Activated CD4-positive, alpha-beta T cell treated with anti-CD3 and anti-CD28 coated beads for 36 hours (primary cell): ENCODE results near the gene MAGEA8. TPM values are rescaled to one million over a fixed set of nuclear protein-coding genes. Genes with fewer than 3 reads are reported as not detected.
"Not testable (repeated sequence)": the region's sequence is repeated elsewhere in the genome, so short reads cannot be mapped to it uniquely, and the experiment has no call there.

Experiments
- ATAC-seq: fragments of 200-7000 bp; cut with Tn5 transposase; one replicate; pipeline ENCODE4 v1.10.0; 2021; ENCODE audit warnings: mild to moderate bottlenecking, moderate library complexity
- CTCF ChIA-PET: fragments of 350-600 bp; sonication (Branson Sonifier 250); formaldehyde crosslinking; loops from one replicate; lab custom pipeline; 2021; ENCODE audit warnings: antibody characterized with exemption; lab: Charles Lee
- POLR2A ChIA-PET: fragments of 350-600 bp; sonication (Branson Sonifier 250); formaldehyde crosslinking; loops from one replicate; lab custom pipeline; 2021; ENCODE audit warnings: antibody characterized with exemption, inconsistent platforms; lab: Charles Lee
- DNase-seq: peaks from one replicate; pipeline ENCODE4 v3.0.0-alpha.2; 2020
- H3K27ac Mint-ChIP-seq: one replicate; pipeline ENCODE4 v1.8.0; 2021; ENCODE audit warnings: mixed read lengths
- H3K27me3 Mint-ChIP-seq: one replicate; pipeline ENCODE4 v1.8.0; 2021; ENCODE audit warnings: mixed read lengths
- H3K36me3 Mint-ChIP-seq: one replicate; pipeline ENCODE4 v1.8.0; 2021; ENCODE audit warnings: low read depth, mixed read lengths
- H3K4me1 Mint-ChIP-seq: one replicate; pipeline ENCODE4 v1.8.0; 2021; ENCODE audit warnings: mixed read lengths
- H3K4me3 Mint-ChIP-seq: one replicate; pipeline ENCODE4 v1.8.0; 2021; ENCODE audit warnings: mild to moderate bottlenecking, moderate library complexity, mixed read lengths
- H3K9me3 Mint-ChIP-seq: one replicate; pipeline ENCODE4 v1.8.0; 2021; ENCODE audit warnings: low read depth, mixed read lengths
- intact Hi-C, 2 experiments: fragments of 100-400 bp; cut with DNase I in 1 of 2; cut with micrococcal nuclease in 1 of 2; formaldehyde crosslinking; loops; one replicate each; pipeline versions ENCODE4 v1.14.2 to v1.15.1; 2022 to 2024; cut with DNase I, micrococcal nuclease
- total RNA-seq, 2 experiments: library from RNA; stranded (reverse); gene quantifications; one replicate each; pipeline ENCODE4 v1.2.3, GENCODE V29; 2021

MAGEA8 gene, protein sequence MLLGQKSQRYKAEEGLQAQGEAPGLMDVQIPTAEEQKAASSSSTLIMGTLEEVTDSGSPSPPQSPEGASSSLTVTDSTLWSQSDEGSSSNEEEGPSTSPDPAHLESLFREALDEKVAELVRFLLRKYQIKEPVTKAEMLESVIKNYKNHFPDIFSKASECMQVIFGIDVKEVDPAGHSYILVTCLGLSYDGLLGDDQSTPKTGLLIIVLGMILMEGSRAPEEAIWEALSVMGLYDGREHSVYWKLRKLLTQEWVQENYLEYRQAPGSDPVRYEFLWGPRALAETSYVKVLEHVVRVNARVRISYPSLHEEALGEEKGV
- not detected for total RNA-seq

DNA sequence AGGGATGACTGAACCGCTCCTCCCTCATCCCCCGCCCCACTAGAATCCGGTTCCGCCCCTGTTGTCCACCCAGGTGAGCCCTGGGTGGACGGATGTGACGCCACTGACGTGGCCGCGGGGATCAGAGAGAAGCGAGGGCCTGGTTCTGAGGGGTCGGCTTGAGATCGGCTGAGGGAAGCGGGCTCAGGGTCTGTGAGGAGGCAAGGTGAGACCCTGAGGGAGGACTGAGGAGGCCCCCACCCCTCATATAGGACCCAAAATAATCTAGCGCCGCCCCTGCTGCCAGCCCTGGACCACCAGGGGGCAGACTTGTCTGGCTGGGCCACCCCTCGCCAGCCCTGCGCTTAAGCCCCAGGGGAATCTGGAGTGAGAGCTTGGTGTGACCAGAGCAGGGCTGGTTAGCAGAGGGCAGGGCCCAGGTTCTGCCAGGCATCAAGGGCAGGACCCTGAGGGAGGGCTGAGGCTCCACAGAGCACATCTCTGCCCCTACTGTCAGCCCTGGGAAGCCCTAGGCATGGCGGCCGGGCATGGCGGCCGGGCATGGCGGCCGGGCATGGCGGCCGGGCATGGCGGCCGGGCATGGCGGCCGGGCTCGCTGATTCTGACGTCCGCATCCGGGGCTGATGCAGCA lies at the start of gene MAGEA8:
TSS of gene MAGEA8 (plus strand) at position 103 of the 631 bp plus-strand sequence. CDS start 3,090 bp downstream, outside the sequence.
- Mint-ChIP-seq H3K4me3 (no peak within 1 kb of the TSS), H3K36me3 (no peaks in the 10 kb centered on the region), H3K9me3 (no peaks in the 10 kb centered on the region), H3K27ac (no peak within 1 kb of the TSS), H3K4me1 (no peaks in the 10 kb centered on the region), H3K27me3 (no peaks in the 10 kb centered on the region)
- ChIA-PET POLR2A (no interaction called here), CTCF (no interaction called here)
- intact Hi-C loops = no loop called here
- ATAC-seq (no peak), DNase-seq (peak; percentile 40)

DNA sequence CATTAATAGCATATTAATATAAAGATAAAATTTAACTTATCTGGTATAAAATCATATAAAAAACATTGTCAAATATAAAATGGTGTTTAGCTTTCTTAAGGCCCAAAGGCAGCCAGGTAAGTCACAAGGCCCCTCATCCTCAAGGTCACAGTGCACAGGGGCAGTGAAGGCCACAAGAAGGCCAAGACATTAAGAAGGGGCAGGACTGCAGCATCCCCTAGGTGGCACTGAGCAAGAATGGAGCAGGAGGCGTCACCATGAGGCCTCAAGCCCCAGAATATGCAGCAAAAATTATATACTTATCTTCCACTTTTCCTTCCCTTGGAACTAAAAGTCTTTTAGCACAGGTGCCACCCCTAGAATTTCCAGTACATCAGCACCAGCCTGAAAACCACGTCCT lies 49.5 kb upstream of the MAGEA8 start:
- intact Hi-C loops = no loop called here
- no peak for ATAC-seq
- Mint-ChIP-seq H3K27me3 (peaks cover 6% of the 10 kb centered on the region), H3K36me3 (no peaks in the 10 kb centered on the region), H3K27ac (no peak overlapping the region), H3K4me1 (peaks cover 21% of the 10 kb centered on the region), H3K9me3 (no peaks in the 10 kb centered on the region), H3K4me3 (no peak overlapping the region)
- CTCF ChIA-PET = interaction anchor here (0.8 kb wide), 1 partner anchor 13 kb away, joined by 3 read pairs; no protein-coding TSS in a partner anchor
- POLR2A ChIA-PET = no interaction called here
- DNase-seq = no peak

DNA sequence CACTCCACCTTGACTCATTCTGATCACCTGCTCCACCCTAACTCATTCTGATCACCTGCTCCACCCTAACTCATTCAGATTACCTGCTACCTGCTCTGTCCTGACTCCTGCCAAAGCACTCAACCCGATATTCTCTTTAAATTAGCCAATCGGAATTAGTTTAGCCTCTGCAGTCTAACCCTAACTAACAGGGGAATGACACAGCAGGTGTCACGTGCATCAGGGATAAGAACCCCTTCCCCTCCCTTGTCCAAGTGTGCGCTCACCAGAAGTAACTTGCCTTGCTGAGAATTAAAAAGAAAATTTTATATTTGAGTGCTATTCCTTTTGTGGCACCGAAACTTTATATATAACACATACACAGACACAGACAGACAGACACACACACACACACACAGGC lies 44.3 kb upstream of the MAGEA8 start:
- H3K27me3 Mint-ChIP-seq, CTCF ChIA-PET, ATAC-seq, DNase-seq, H3K27ac Mint-ChIP-seq, H3K36me3 Mint-ChIP-seq, H3K9me3 Mint-ChIP-seq, H3K4me3 Mint-ChIP-seq, H3K4me1 Mint-ChIP-seq, POLR2A ChIA-PET: not testable (repeated sequence)
- intact Hi-C loops = loop anchor here (1.0 to 5.0 kb wide), 2 partner anchors 66 to 365 kb away; no protein-coding TSS in a partner anchor

DNA sequence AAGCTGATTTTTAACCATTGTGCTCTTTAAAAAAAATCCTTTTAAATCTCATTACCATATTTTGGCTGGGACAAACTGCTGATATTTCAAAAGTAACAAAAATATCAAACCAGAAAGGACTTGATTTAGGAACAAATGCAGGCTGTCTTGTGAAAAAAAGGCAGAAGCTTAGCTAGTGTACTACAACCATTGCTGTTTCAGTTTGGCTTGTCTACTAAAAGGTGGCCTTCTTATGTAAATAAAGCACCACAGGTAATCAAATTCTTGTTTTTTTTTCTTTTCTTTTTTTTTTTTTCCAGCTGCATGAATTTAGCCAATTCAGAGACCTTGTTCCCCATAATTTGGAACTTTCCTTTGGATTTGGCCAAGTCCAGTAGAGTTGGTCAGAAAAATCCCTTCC lies 43.8 kb upstream of the MAGEA8 start:
- H3K27ac Mint-ChIP-seq = no peak overlapping the region
- ChIA-PET POLR2A (no interaction called here), CTCF (no interaction called here)
- intact Hi-C loops = loop anchor here (1.0 to 5.0 kb wide), 2 partner anchors 65 to 364 kb away; no protein-coding TSS in a partner anchor
- no peaks in the 10 kb centered on the region for H3K9me3 Mint-ChIP-seq
- H3K36me3 Mint-ChIP-seq = no peaks in the 10 kb centered on the region
- ATAC-seq (no peak), DNase-seq (no peak)
- no peak overlapping the region for H3K4me3 Mint-ChIP-seq
- peaks cover 10% of the 10 kb centered on the region for H3K4me1 Mint-ChIP-seq
- peaks cover 5% of the 10 kb centered on the region for H3K27me3 Mint-ChIP-seq

DNA sequence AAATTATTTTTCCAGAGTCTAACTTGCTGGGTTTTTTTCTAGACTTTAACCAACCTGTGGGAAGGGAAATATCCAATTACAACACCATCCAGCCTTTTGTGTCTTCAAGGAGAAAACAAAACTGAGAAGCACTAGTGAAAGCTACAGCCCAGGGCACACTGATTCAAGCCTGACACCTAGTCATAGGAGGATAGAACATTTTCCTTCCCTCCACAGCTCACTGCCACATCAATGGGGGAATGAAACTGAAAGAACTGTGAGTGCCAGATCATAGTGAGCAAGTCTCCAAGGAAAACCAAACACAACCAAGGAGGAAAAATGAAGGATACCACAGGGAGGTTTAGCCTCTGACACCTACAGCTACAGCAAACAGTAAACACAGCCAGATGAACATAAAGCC lies 43.3 kb upstream of the MAGEA8 start:
- ChIA-PET POLR2A (no interaction called here), CTCF (no interaction called here)
- Mint-ChIP-seq H3K27me3 (peaks cover 5% of the 10 kb centered on the region), H3K27ac (no peak overlapping the region), H3K36me3 (no peaks in the 10 kb centered on the region), H3K4me3 (no peak overlapping the region), H3K4me1 (peaks cover 10% of the 10 kb centered on the region), H3K9me3 (no peaks in the 10 kb centered on the region)
- intact Hi-C loops = loop anchor here (1.0 to 5.0 kb wide), 3 partner anchors 63 to 364 kb away; no protein-coding TSS in a partner anchor
- DNase-seq (peak; percentile 40), ATAC-seq (peak; percentile 98)

DNA sequence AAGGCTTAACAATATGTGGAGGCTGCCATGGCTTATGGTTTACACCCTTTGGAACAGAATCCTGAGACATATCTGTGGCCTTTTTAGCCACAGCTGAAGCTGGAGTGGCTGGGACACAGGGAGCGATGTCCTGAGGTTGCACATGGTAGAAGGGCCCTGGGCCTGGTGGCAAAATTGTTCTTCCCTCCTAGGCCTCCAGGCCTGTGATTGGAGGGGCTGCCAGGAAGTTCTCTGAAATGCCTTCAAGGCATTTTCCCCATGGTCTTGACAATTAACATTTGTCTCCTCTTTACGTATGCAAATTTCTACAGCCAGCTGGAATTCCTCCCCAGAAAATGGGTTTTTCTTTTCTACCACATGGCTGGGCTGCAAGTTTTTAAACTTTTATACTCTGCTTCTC lies 39.1 kb upstream of the MAGEA8 start:
- DNase-seq = no peak
- intact Hi-C loops = no loop called here
- peaks cover 9% of the 10 kb centered on the region for H3K4me1 Mint-ChIP-seq
- H3K9me3 Mint-ChIP-seq = no peaks in the 10 kb centered on the region
- H3K36me3 Mint-ChIP-seq = no peaks in the 10 kb centered on the region
- ChIA-PET POLR2A (no interaction called here), CTCF (no interaction called here)
- ATAC-seq = no peak
- no peak overlapping the region for H3K27ac Mint-ChIP-seq
- H3K27me3 Mint-ChIP-seq = peaks cover 3% of the 10 kb centered on the region
- H3K4me3 Mint-ChIP-seq = no peak overlapping the region

DNA sequence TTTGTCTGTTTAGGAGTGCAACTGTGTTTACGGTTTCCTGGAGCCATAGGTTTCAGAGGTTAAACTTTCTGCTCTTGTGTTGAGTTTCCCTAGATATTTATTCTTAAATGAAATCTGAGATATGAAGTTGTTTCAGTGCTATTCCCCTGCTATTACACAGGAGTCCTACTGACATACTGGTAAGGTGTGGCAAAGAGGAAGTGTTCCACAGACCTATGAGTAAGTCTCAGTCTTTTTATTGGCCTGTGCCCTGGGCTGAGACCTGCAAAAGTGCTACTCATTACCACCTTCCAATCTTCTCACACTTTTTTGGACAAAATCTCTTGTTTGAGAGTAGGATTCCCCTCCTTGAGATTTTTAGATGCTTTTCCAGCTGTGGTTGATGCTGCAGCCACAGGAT lies 35.6 kb upstream of the MAGEA8 start:
- DNase-seq (no peak), ATAC-seq (no peak)
- Mint-ChIP-seq H3K4me1 (no peaks in the 10 kb centered on the region), H3K27me3 (no peaks in the 10 kb centered on the region), H3K4me3 (no peak overlapping the region), H3K36me3 (no peaks in the 10 kb centered on the region), H3K27ac (no peak overlapping the region), H3K9me3 (no peaks in the 10 kb centered on the region)
- intact Hi-C loops = no loop called here
- POLR2A ChIA-PET = no interaction called here
- CTCF ChIA-PET = no interaction called here

DNA sequence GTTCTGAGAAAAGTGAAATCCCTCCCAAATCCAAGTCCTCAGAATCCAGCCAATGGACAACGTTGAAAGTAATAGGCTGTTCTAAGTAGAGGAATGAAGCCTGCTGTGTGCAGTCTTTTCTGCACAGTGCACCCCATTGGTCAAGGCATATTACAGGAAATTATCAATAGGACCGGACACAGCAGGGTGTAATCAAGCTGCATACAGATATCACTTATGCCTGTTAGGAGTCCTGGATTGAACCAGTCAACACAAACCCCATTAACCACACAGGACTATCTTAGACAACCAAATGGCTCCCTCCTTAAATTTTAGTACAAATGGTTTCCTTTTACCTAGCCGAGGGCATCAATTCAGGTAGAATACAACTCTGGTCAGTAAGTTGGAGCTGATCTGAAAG lies 34.2 kb upstream of the MAGEA8 start:
- no peak for DNase-seq
- ChIA-PET CTCF (no interaction called here), POLR2A (no interaction called here)
- Mint-ChIP-seq H3K9me3 (no peaks in the 10 kb centered on the region), H3K4me1 (no peaks in the 10 kb centered on the region), H3K27me3 (no peaks in the 10 kb centered on the region), H3K36me3 (no peaks in the 10 kb centered on the region), H3K27ac (no peak overlapping the region), H3K4me3 (no peak overlapping the region)
- ATAC-seq = no peak
- intact Hi-C loops = no loop called here

DNA sequence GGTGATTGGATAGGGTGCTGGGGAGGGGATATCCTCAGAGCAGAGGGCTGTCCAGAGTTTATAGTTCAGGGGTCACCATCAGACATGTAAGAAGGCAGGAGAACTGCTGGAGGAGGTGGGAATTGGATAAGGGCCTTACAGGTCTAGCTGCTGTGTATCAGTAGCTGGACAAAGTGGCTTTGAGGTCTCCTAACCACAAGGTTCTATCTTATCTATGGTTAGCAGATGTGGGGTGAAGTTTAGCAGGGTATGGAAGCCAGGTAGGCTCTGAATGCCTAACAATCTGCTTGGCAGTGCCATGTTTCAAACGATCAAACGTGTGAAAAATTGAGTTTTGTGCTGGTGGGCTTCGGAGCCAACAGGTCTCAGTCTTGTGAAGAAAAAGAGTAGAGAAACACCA lies 32.1 kb upstream of the MAGEA8 start:
- no peaks in the 10 kb centered on the region for H3K27me3 Mint-ChIP-seq
- ChIA-PET POLR2A (no interaction called here), CTCF (no interaction called here)
- no peaks in the 10 kb centered on the region for H3K36me3 Mint-ChIP-seq
- no peak overlapping the region for H3K27ac Mint-ChIP-seq
- ATAC-seq (no peak), DNase-seq (no peak)
- H3K4me3 Mint-ChIP-seq = no peak overlapping the region
- no peaks in the 10 kb centered on the region for H3K9me3 Mint-ChIP-seq
- H3K4me1 Mint-ChIP-seq = no peaks in the 10 kb centered on the region
- intact Hi-C loops = no loop called here

DNA sequence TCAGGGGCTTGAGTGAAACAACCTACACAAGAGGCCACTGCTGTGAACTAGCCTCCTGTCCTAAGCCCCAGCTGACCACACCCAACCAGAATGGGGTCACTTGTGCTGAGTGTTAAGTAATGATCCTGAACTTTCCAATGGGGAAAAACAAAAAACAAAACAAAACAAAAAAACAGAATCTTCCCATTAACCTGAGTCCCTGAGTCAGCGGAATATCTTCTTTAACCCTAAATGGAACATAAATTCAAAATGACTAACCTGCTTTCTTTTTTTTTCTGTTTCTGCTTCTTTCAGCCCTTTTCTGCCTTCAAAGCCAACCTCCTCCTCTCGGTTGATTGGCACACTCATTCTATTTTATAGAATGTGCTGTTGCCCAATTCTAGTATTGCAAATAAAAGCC lies 31.2 kb upstream of the MAGEA8 start:
- ChIA-PET CTCF (no interaction called here), POLR2A (no interaction called here)
- Mint-ChIP-seq H3K4me3 (no peak overlapping the region), H3K27ac (no peak overlapping the region), H3K4me1 (no peaks in the 10 kb centered on the region), H3K36me3 (no peaks in the 10 kb centered on the region), H3K9me3 (no peaks in the 10 kb centered on the region), H3K27me3 (no peaks in the 10 kb centered on the region)
- intact Hi-C loops = no loop called here
- DNase-seq (no peak), ATAC-seq (no peak)

DNA sequence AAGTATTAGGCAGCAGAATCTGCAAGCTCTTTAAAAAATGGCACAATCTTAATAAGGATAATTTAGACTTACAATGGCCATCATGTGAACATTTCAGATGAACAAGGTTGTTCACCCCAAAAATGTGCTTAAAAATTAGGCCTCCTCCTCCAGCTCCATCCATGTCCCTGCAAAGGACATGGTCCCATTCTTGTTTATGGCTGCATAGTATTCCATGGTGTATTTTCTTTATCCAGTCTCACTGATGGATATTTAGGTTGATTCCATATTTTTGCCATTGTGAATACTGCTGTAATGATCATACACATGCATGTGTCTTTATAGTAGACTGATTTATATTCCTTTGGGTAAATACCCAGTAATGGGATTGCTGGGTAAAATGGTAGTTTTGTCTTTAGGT lies 29.1 kb upstream of the MAGEA8 start:
- POLR2A ChIA-PET = no interaction called here
- DNase-seq (no peak), ATAC-seq (no peak)
- CTCF ChIA-PET = no interaction called here
- Mint-ChIP-seq H3K36me3 (no peaks in the 10 kb centered on the region), H3K27me3 (no peaks in the 10 kb centered on the region), H3K4me1 (no peaks in the 10 kb centered on the region), H3K4me3 (no peak overlapping the region), H3K27ac (no peak overlapping the region), H3K9me3 (no peaks in the 10 kb centered on the region)
- intact Hi-C loops = no loop called here

DNA sequence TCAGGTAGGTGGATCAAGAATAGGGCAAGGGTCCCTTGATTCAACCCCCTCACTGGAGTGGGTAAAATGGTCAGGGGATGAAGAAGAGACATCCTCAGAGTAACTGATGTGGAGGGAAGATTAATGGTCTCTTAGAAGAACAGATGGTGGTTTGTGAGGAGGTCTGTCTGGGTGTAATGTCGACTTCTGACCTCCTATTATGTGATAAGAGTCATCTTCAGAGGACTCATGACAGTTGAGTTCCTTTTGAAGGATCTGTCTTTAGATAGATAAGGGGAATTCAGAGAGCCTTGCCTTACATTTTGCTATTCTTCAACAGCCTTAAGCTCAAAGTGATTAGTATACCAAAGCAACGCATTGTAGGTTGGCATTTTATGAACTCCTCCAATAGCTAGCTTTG lies 27.1 kb upstream of the MAGEA8 start:
- no peak overlapping the region for H3K4me3 Mint-ChIP-seq
- no peak overlapping the region for H3K27ac Mint-ChIP-seq
- ChIA-PET CTCF (no interaction called here), POLR2A (no interaction called here)
- H3K27me3 Mint-ChIP-seq = peaks cover 2% of the 10 kb centered on the region
- H3K36me3 Mint-ChIP-seq = no peaks in the 10 kb centered on the region
- no peaks in the 10 kb centered on the region for H3K4me1 Mint-ChIP-seq
- intact Hi-C loops = no loop called here
- no peaks in the 10 kb centered on the region for H3K9me3 Mint-ChIP-seq
- DNase-seq = no peak
- ATAC-seq = no peak
